ENCODE results near the gene TNRC18.
"Not testable (repeated sequence)": the region's sequence is repeated elsewhere in the genome, so short reads cannot be mapped to it uniquely, and the experiment has no call there.

TNRC18 gene

GRCh38 chr7:5323800-5324781 lies 99.5 kb downstream of the TNRC18 start:
- H4K91ac ChIP-seq (ENCODE audit: low read depth, low read length); H3K14ac ChIP-seq (ENCODE audit: low read length); H2AK5ac ChIP-seq (ENCODE audit: low read length); H3K23ac ChIP-seq (ENCODE audit: low read length); H3K79me2 ChIP-seq (ENCODE audit: control insufficient read depth, insufficient read depth, low read length, poor library complexity); H3K4ac ChIP-seq (ENCODE audit: low read depth, low read length); H2AFZ ChIP-seq (ENCODE audit: insufficient read depth, low read length, poor library complexity); H3K9me3 ChIP-seq (ENCODE audit: insufficient read depth, low read depth, low read length); H3K27ac ChIP-seq (ENCODE audit: low read depth, low read length); H3K4me2 ChIP-seq (ENCODE audit: low read length); H4K12ac ChIP-seq (ENCODE audit: low read depth, low read length); H3K18ac ChIP-seq (ENCODE audit: low read length); H2BK12ac ChIP-seq (ENCODE audit: low read length); H3K9ac ChIP-seq (ENCODE audit: low read length); H3K79me1 ChIP-seq (ENCODE audit: low read length); H2BK120ac ChIP-seq (ENCODE audit: insufficient read depth, low read length, poor library complexity); H3K27me3 ChIP-seq (ENCODE audit: insufficient read depth, low read length); H3K4me3 ChIP-seq (ENCODE audit: low read depth, low read length); H2BK5ac ChIP-seq (ENCODE audit: low read depth, low read length, poor library complexity); H4K8ac ChIP-seq (ENCODE audit: low read depth, low read length); DNase-seq: not testable (repeated sequence)
- H3K4me1 ChIP-seq (ENCODE audit: control insufficient read depth in 1 of 2, insufficient read depth in 2 of 2, low read length in 2 of 2), result peaks cover 5 to 11% of the 10 kb centered on the region in 2 experiments
- H3K36me3 ChIP-seq (ENCODE audit: control insufficient read depth in 1 of 2, insufficient read depth in 2 of 2, low read length in 2 of 2), result peaks cover 37 to 43% of the 10 kb centered on the region in 2 experiments
- WGBS (ENCODE audit: extremely low coverage, insufficient coverage, insufficient read length), result no CpG with 5 or more reads among the region's 31 CpGs

- H4K8ac ChIP-seq (ENCODE audit: low read depth, low read length), result no peak overlapping the region
- H3K79me2 ChIP-seq (ENCODE audit: control insufficient read depth, insufficient read depth, low read length, poor library complexity), result no peaks in the 10 kb centered on the region
- H4K91ac ChIP-seq (ENCODE audit: low read depth, low read length), result no peak overlapping the region
- no peak for DNase-seq
- no peak overlapping the region for H3K27ac ChIP-seq (ENCODE audit: low read depth, low read length)
- H3K4me2 ChIP-seq (ENCODE audit: low read length), result no peak overlapping the region
- no peak overlapping the region for H3K4me3 ChIP-seq (ENCODE audit: low read depth, low read length)
- H2AK5ac ChIP-seq (ENCODE audit: low read length), result no peak overlapping the region
- H3K9ac ChIP-seq (ENCODE audit: low read length), result no peak overlapping the region
- no peaks in the 10 kb centered on the region for H3K27me3 ChIP-seq (ENCODE audit: insufficient read depth, low read length)
- peaks cover 5% of the 10 kb centered on the region for H3K79me1 ChIP-seq (ENCODE audit: low read length)
- H3K18ac ChIP-seq (ENCODE audit: low read length), result no peak overlapping the region
- peaks cover 5 to 8% of the 10 kb centered on the region in 2 experiments for H3K4me1 ChIP-seq (ENCODE audit: control insufficient read depth in 1 of 2, insufficient read depth in 2 of 2, low read length in 2 of 2)
- H3K14ac ChIP-seq (ENCODE audit: low read length), result no peak overlapping the region
- no peak overlapping the region for H3K23ac ChIP-seq (ENCODE audit: low read length)
- H3K36me3 ChIP-seq (ENCODE audit: control insufficient read depth in 1 of 2, insufficient read depth in 2 of 2, low read length in 2 of 2), result peaks cover 41 to 46% of the 10 kb centered on the region in 2 experiments
- H4K12ac ChIP-seq (ENCODE audit: low read depth, low read length), result no peak overlapping the region
- H2BK120ac ChIP-seq (ENCODE audit: insufficient read depth, low read length, poor library complexity), result no peak overlapping the region
- H2BK12ac ChIP-seq (ENCODE audit: low read length), result no peak overlapping the region
- H2BK5ac ChIP-seq (ENCODE audit: low read depth, low read length, poor library complexity), result no peak overlapping the region
- no peak overlapping the region for H3K4ac ChIP-seq (ENCODE audit: low read depth, low read length)
- no CpG with 5 or more reads among the region's 29 CpGs for WGBS (ENCODE audit: extremely low coverage, insufficient coverage, insufficient read length)
- H3K9me3 ChIP-seq (ENCODE audit: insufficient read depth, low read depth, low read length), result peaks cover 10% of the 10 kb centered on the region
- no peak overlapping the region for H2AFZ ChIP-seq (ENCODE audit: insufficient read depth, low read length, poor library complexity)
These were observed 100.8 kb downstream of the TNRC18 start for GRCh38 chr7:5322621-5323410.

- H3K79me2 ChIP-seq (ENCODE audit: control insufficient read depth, insufficient read depth, low read length, poor library complexity), result no peaks in the 10 kb centered on the region
- H2AK5ac ChIP-seq (ENCODE audit: low read length), result no peak overlapping the region
- H3K36me3 ChIP-seq (ENCODE audit: control insufficient read depth in 1 of 2, insufficient read depth in 2 of 2, low read length in 2 of 2), result peaks cover 44 to 53% of the 10 kb centered on the region in 2 experiments
- no peak for DNase-seq
- no peak overlapping the region for H3K23ac ChIP-seq (ENCODE audit: low read length)
- no peak overlapping the region for H3K18ac ChIP-seq (ENCODE audit: low read length)
- H3K9me3 ChIP-seq (ENCODE audit: insufficient read depth, low read depth, low read length), result peaks cover 10% of the 10 kb centered on the region
- H3K27me3 ChIP-seq (ENCODE audit: insufficient read depth, low read length), result no peaks in the 10 kb centered on the region
- H2BK5ac ChIP-seq (ENCODE audit: low read depth, low read length, poor library complexity), result no peak overlapping the region
- H3K27ac ChIP-seq (ENCODE audit: low read depth, low read length), result no peak overlapping the region
- WGBS (ENCODE audit: extremely low coverage, insufficient coverage, insufficient read length), result no CpG with 5 or more reads among the region's 33 CpGs
- H4K8ac ChIP-seq (ENCODE audit: low read depth, low read length), result no peak overlapping the region
- no peak overlapping the region for H2BK120ac ChIP-seq (ENCODE audit: insufficient read depth, low read length, poor library complexity)
- H2AFZ ChIP-seq (ENCODE audit: insufficient read depth, low read length, poor library complexity), result no peak overlapping the region
- H3K4me1 ChIP-seq (ENCODE audit: control insufficient read depth in 1 of 2, insufficient read depth in 2 of 2, low read length in 2 of 2), result peaks cover 3 to 6% of the 10 kb centered on the region in 2 experiments
- no peak overlapping the region for H4K12ac ChIP-seq (ENCODE audit: low read depth, low read length)
- peaks cover 2% of the 10 kb centered on the region for H3K79me1 ChIP-seq (ENCODE audit: low read length)
- H3K4me2 ChIP-seq (ENCODE audit: low read length), result no peak overlapping the region
- no peak overlapping the region for H2BK12ac ChIP-seq (ENCODE audit: low read length)
- no peak overlapping the region for H4K91ac ChIP-seq (ENCODE audit: low read depth, low read length)
- no peak overlapping the region for H3K4ac ChIP-seq (ENCODE audit: low read depth, low read length)
- H3K4me3 ChIP-seq (ENCODE audit: low read depth, low read length), result no peak overlapping the region
- H3K14ac ChIP-seq (ENCODE audit: low read length), result no peak overlapping the region
- H3K9ac ChIP-seq (ENCODE audit: low read length), result no peak overlapping the region
These were observed 102.7 kb downstream of the TNRC18 start for GRCh38 chr7:5320802-5321396.

GRCh38 chr7:5320391-5320790 lies 103.2 kb downstream of the TNRC18 start:
- Histone ChIP-seq H3K4me2 (ENCODE audit: low read length) (no peak overlapping the region), H2BK5ac (ENCODE audit: low read depth, low read length, poor library complexity) (no peak overlapping the region), H4K8ac (ENCODE audit: low read depth, low read length) (no peak overlapping the region), H3K4me1 (ENCODE audit: control insufficient read depth in 1 of 2, insufficient read depth in 2 of 2, low read length in 2 of 2) (peaks cover 3 to 6% of the 10 kb centered on the region in 2 experiments), H3K79me2 (ENCODE audit: control insufficient read depth, insufficient read depth, low read length, poor library complexity) (no peaks in the 10 kb centered on the region), H3K27me3 (ENCODE audit: insufficient read depth, low read length) (no peaks in the 10 kb centered on the region), H3K4ac (ENCODE audit: low read depth, low read length) (no peak overlapping the region), H3K79me1 (ENCODE audit: low read length) (peaks cover 2% of the 10 kb centered on the region), H2BK120ac (ENCODE audit: insufficient read depth, low read length, poor library complexity) (no peak overlapping the region), H2AK5ac (ENCODE audit: low read length) (no peak overlapping the region), H3K9me3 (ENCODE audit: insufficient read depth, low read depth, low read length) (peaks cover 10% of the 10 kb centered on the region), H3K9ac (ENCODE audit: low read length) (no peak overlapping the region), H4K91ac (ENCODE audit: low read depth, low read length) (no peak overlapping the region), H3K4me3 (ENCODE audit: low read depth, low read length) (no peak overlapping the region), H2BK12ac (ENCODE audit: low read length) (no peak overlapping the region), H3K14ac (ENCODE audit: low read length) (no peak overlapping the region), H2AFZ (ENCODE audit: insufficient read depth, low read length, poor library complexity) (no peak overlapping the region), H4K12ac (ENCODE audit: low read depth, low read length) (no peak overlapping the region), H3K27ac (ENCODE audit: low read depth, low read length) (no peak overlapping the region), H3K36me3 (ENCODE audit: control insufficient read depth in 1 of 2, insufficient read depth in 2 of 2, low read length in 2 of 2) (peaks cover 48 to 55% of the 10 kb centered on the region in 2 experiments), H3K23ac (ENCODE audit: low read length) (no peak overlapping the region), H3K18ac (ENCODE audit: low read length) (no peak overlapping the region)
- no CpG with 5 or more reads among the region's 13 CpGs for WGBS (ENCODE audit: extremely low coverage, insufficient coverage, insufficient read length)
- no peak for DNase-seq
